ENCODE measurements around the gene FOLR2.

GRCh38 chr11:72231396-72232259 is 15.0 kb downstream of the FOLR2 start:
- TF ChIP-seq CTCF (IDR thresholded peaks at IDR 0.05) (no peak), POLR2A (IDR thresholded peaks at IDR 0.05) (no peak)
